HPDE6-E6E7 (cell line): Measurements from ENCODE around the gene CHD9.

Experiments
- DNase-seq: peaks from one replicate; pipeline ENCODE4 v3.0.0; 2011; ENCODE audit warnings: missing footprints; ENCODE audit errors: extremely low spot score

CHD9 gene

GRCh38 chr16:53357208-53357586, 302.4 kb downstream of the CHD9 start:
- DNase-seq = no peak

- DNase-seq = no peak
Observed at GRCh38 chr16:53357955-53358354, 303.2 kb downstream of the CHD9 start.

GRCh38 chr16:53358884-53359283, 304.1 kb downstream of the CHD9 start:
- no peak for DNase-seq

- no peak for DNase-seq
Observed at GRCh38 chr16:53369921-53370320, 315.1 kb downstream of the CHD9 start.

- DNase-seq = no peak
Observed at GRCh38 chr16:53370827-53371226, 316.0 kb downstream of the CHD9 start.

GRCh38 chr16:53372992-53373871, 318.4 kb downstream of the CHD9 start:
- peak; percentile 91 for DNase-seq

- no peak for DNase-seq
Observed at GRCh38 chr16:53374800-53375199, 320.0 kb downstream of the CHD9 start.

GRCh38 chr16:53378138-53378537, 323.3 kb downstream of the CHD9 start:
- DNase-seq = peak; percentile 15
